GM21825 (cell line): ENCODE data around the gene BBS9.
A peak's percentile ranks its signal among the peaks of the same experiment; 100 is the strongest.

Experiments
- ATAC-seq: cut with Tn5 transposase; IDR thresholded peaks from one replicate; pipeline ENCODE4 v1.9.1; 2021; ENCODE audit warnings: mild to moderate bottlenecking, moderate library complexity; ENCODE audit not compliant: unreplicated experiment

BBS9 gene

GRCh38 chr7:33118383-33118782 lies 11.0 kb upstream of the BBS9 start:
- no peak for ATAC-seq

- ATAC-seq = no peak
Measured at GRCh38 chr7:33127085-33127484, 2.3 kb upstream of the BBS9 start.

- ATAC-seq = no peak
Measured at GRCh38 chr7:33128631-33128989, 754 bp upstream of the BBS9 start.

GRCh38 chr7:33129806-33130153 lies 416 bp downstream of the BBS9 start:
- ATAC-seq = no peak

- no peak for ATAC-seq
Measured at GRCh38 chr7:33130184-33130583, 820 bp downstream of the BBS9 start.

GRCh38 chr7:33137103-33137502 lies 7.7 kb downstream of the BBS9 start:
- no peak for ATAC-seq

- ATAC-seq = no peak
Measured at GRCh38 chr7:33142585-33142984, 13.2 kb downstream of the BBS9 start.

GRCh38 chr7:33143996-33144718 lies 14.8 kb downstream of the BBS9 start:
- no peak for ATAC-seq

- ATAC-seq = no peak
Measured at GRCh38 chr7:33145156-33145555, 15.8 kb downstream of the BBS9 start.

GRCh38 chr7:33152087-33152486 lies 22.7 kb downstream of the BBS9 start:
- ATAC-seq = no peak

- no peak for ATAC-seq
Measured at GRCh38 chr7:33155811-33156210, 26.4 kb downstream of the BBS9 start.

- no peak for ATAC-seq
Measured at GRCh38 chr7:33156441-33156840, 27.1 kb downstream of the BBS9 start.

GRCh38 chr7:33157311-33157710 lies 27.9 kb downstream of the BBS9 start:
- no peak for ATAC-seq

- ATAC-seq = no peak
Measured at GRCh38 chr7:33157781-33158180, 28.4 kb downstream of the BBS9 start.

- no peak for ATAC-seq
Measured at GRCh38 chr7:33177876-33178275, 48.5 kb downstream of the BBS9 start.

GRCh38 chr7:33179519-33179918 lies 50.2 kb downstream of the BBS9 start:
- ATAC-seq = no peak

- ATAC-seq = no peak
Measured at GRCh38 chr7:33183504-33183903, 54.1 kb downstream of the BBS9 start.

- ATAC-seq = no peak
Measured at GRCh38 chr7:33184828-33185227, 55.5 kb downstream of the BBS9 start.

- peak; percentile 52 for ATAC-seq
Measured at GRCh38 chr7:33185786-33186185, 56.4 kb downstream of the BBS9 start.

GRCh38 chr7:33186192-33186591 lies 56.8 kb downstream of the BBS9 start:
- no peak for ATAC-seq

- peak; percentile 15 for ATAC-seq
Measured at GRCh38 chr7:33190688-33191304, 61.4 kb downstream of the BBS9 start.

- ATAC-seq = peak; percentile 72
Measured at GRCh38 chr7:33191340-33191739, 62.0 kb downstream of the BBS9 start.
